ENCODE results near the gene PRXL2B.
"Not testable (repeated sequence)": the region's sequence is repeated elsewhere in the genome, so short reads cannot be mapped to it uniquely, and the experiment has no call there.

The PRXL2B gene

GRCh38 chr1:2586154-2587070, at the start of gene PRXL2B:
Gene PRXL2B, plus strand, starts transcription at chr1:2586777. Its CDS starts 109 bp downstream, at chr1:2586886.
- DNase-seq = peak; percentile 91 to 100 (median 98)

- no peak for DNase-seq
Measured at GRCh38 chr1:2537784-2538115, 48.8 kb upstream of the PRXL2B start.

DNA sequence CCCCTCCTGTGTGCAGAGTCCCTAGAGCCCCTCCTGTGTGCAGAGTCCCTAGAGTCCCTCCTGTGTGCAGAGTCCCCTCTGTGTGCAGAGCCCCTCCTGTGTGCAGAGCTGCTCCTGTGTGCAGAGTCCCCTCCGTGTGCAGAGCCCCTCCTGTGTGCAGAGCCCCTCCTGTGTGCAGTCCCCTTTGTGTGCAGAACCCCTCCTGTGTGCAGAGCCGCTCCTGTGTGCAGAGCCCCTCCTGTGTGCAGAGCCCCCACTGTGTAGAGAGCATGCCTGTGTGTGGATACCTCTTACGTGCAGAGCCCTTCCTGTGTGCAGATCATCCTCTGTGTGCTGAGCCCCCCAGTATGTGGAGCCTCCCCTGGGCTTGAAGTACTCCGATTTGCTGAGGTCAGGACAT, 48.2 kb upstream of the PRXL2B start:
- DNase-seq = no peak

DNA sequence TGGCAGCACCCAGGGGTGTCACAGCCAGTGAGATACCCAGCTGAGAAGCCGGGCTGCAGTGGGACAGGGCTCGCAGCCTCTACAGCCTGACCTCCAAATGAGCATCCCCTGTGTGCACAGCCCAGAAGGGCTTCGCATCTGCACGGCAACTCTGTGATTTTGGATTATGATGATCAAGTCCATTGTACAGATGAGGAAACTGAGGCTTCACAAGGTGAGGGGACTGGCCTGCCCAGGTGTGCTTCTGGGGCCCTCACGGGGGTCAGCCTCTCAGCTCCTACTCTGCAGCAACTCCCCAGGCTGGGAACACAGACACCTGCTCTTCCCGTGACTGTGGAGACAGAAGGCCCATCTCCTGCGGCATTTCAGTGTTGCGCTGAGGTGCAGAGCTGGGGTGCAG, 47.7 kb upstream of the PRXL2B start:
- no peak for DNase-seq

DNA sequence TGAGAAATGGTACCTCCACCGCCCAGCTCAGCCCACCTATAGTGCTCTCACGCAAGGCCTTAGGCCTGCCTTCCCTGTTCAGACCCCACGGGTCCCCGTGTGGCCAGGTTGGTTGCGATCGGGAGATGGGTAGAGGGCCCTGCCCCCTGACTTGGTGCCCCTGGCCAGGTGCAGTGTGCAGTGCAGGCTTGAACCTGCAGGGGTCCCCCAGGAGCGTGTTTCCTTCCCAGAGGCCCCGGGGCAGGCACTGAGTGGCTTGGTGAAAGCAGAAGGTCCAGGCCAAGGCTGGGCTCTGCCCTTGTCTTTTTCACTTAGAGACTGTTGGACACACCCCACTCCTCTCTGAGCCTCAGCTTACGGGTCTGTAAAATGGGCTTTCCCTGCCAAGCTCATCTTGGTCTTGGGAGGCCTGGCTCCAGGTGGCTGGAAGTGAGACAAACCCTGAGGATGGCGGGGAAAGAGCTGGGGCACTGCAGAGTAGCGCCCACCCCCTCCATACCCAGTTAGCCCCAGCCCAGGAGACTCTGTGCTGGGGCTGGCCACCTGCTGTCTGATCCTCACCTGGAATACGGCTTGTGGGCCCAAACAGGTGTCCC, 47.2 kb upstream of the PRXL2B start:
- no peak for DNase-seq

DNA sequence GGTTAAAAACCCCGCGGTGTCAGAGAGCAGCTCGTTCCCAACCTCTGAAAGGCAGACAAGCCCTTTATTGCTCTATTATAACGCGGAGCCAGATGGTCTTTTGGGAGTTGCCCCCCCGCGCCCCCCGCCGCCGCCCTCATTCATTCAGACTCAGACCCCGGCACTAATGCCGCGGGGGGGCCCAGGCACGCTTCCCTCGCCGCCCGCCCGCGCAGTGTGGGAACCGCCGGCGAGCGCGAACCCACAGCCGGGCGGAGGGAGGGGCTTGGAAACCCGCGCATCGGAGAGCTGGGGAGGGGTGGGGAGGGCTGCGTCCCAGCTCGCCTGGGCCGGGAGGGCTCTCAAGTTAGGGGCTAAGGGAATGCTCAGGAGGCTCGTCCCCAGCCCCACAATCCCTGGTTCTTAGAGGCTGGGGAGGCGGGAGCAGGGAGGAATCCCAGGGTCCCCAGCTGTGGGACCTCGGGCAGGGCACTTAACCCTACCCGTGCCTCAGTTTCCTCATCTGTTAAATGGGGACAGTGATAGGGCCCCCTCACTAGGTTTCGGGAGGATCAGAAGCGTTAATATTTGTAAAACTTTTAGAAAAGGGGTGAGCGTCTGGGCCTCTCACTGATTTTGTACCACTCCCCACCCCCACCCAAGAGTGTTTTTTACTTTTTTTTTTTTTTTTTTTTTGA, 45.6 kb upstream of the PRXL2B start:
- DNase-seq = peak in 12 of 51 donors; percentile 14 to 46 (median 30)

DNA sequence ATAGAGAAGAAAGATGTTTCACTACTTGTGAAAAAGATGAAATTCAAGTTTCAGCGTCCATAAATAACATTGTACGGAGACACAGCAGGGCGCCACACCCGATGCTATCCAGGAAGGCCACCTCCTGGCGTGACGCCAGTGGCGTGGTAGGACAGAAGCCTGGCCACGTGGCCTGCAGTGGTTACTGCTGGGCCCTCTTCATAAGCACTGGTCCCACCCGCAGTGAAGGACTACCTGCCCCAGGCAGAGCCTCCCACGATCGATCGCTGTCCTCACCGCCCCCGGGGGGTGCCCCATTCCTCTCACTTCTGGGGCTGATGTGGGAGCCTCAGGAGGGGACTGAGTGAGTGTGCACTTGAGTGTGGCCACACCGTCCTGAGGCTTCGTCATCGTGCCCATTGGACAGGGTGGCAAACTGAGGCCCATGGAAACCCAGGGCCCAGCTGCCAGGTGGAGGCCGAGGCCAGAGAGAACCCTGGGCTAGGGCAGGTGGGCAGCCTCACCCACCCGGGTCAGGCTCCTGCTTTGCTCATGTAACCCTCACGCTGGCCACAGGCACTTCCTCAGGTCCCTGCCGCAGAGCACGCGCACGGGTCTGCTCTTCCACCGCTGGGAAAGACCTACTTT, 44.8 kb upstream of the PRXL2B start:
- DNase-seq = no peak

DNA sequence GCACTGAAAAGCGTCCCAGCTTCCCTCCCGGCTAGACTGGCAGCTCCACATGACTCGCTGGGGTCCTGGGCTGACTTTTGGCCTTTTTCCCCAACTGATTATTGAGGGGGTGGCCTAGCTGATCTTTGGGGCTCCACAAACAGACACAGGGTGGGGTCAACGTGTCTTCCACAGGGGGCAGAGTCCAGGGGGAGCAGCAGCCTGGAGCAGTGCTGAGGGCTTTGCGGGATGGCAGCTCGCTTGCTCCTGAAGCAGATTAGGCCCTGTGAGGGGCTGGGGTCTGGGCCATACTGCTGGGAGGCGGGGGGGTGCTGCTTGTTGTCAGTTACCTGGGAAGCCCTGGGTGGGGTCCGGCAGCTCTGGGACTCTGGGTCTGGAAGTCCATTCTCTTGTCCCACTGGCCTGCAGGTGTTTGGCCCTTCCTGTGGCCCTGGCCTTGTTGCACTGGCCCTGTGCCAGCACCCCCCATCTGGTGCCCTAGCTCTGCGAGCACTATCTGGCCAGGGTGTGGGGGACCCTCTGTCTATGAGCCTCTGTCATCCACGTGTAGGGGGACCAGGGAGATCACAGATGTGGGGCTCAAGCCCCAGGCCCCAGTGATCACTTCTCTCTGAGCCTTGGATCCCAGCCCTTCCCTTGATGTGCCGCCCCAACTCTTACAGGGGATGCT, 44.2 kb upstream of the PRXL2B start:
- DNase-seq = no peak

- peak in 41 of 51 donors; percentile 19 to 85 (median 66) for DNase-seq
Measured at GRCh38 chr1:2543543-2544092, 43.0 kb upstream of the PRXL2B start.

DNA sequence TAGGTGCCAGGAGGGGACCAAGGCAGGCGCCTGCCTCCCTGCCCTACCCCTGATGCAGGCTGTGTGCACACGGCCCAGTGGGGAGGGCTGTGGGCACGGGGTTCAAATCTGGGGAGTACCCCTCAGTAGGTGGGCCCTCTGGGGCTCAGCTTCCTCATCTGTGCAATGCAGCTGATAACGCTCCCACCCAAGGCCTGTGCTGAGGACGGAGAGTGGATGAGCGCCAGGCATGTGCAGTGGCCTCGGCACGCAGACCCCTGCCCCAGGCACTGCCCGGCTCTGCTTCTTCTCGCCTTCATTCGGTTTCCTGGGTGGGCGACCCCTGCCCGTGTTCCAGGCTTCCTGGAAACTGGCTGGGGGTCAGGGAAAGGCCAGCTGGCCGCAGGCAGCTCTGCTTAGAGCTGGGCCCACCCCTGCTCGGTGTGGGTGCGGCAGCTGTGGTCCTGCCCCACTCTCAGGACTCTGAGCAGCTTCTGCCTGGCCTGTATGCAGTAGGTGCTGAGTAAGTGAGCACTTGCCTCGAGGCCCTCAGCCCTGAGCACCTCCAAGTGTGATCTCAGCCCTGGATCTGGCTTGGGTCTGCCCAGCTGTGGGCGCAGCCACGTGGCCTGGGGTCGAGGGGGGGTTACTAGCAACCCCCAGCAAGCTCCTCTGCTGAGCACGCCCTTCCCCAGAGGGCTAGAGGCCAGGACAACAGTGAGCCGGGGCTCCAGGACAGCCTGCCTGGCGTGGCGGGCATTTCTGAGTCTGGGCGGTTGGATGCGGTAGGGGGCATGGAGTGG, 42.3 kb upstream of the PRXL2B start:
- DNase-seq = peak in 16 of 51 donors; percentile 26 to 66 (median 44)

DNA sequence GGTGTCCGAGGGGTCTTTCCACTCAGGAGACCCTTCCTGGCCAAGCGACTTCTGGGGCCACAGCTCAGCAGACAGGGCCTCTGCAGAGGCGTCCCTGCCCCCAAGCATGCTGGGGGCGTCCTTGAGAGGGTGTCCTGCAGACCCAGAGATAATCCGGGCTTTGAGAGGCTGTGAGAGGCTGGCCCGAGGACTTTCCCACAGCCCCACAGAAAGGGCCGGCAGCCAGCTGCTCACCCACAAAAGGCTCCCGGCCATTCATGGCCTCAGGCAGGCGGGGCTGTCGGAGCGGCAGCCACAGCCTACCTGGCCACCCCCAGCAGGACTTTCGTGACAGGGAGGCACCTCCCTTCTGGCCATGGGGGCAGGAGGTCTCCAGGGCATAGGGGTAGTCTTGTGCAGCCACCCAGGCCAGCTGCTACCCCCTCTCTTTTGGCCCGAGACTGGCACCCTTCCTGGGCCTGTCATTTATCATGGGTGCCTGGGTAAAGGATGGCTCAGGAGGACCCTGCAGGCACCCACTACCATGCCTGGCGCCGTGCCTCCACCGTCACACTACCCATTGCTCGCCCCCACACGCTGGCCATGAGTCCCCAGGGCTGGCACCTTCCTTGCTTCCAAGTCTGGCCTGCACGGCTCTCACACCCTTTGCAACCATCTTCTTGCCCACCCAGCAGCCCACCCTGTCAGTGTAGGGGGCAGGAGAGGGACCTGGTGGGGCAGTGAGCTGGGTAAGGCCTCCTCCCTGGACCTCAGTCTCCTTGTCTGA, 41.5 kb upstream of the PRXL2B start:
- peak in 25 of 51 donors; percentile 29 to 66 (median 44) for DNase-seq

- peak in 47 of 51 donors; percentile 26 to 91 (median 74) for DNase-seq
Measured at GRCh38 chr1:2545754-2546514, 40.6 kb upstream of the PRXL2B start.

GRCh38 chr1:2546515-2547209, 39.9 kb upstream of the PRXL2B start:
- DNase-seq = peak in 33 of 51 donors; percentile 16 to 72 (median 53)

- DNase-seq = peak in 2 of 51 donors; percentile 49 to 74
Measured at GRCh38 chr1:2547210-2548067, 39.1 kb upstream of the PRXL2B start.

GRCh38 chr1:2548068-2548589, 38.4 kb upstream of the PRXL2B start:
- DNase-seq = peak in 49 of 51 donors; percentile 25 to 87 (median 69)

- DNase-seq = not testable (repeated sequence)
Measured at GRCh38 chr1:2549367-2550029, 37.1 kb upstream of the PRXL2B start.
